GM19023 (cell line): ENCODE data around the gene ARPC5L.
"Not testable (repeated sequence)": the region's sequence is repeated elsewhere in the genome, so short reads cannot be mapped to it uniquely, and the experiment has no call there.

Experiments used
- ATAC-seq: cut with Tn5 transposase; IDR thresholded peaks from one replicate; pipeline ENCODE4 v1.9.1; 2021; ENCODE audit warnings: mild to moderate bottlenecking, moderate library complexity; ENCODE audit not compliant: unreplicated experiment

The ARPC5L gene

GRCh38 chr9:124861342-124862229 lies at the start of gene ARPC5L, which contains the start of gene RPL35:
Gene ARPC5L (plus strand): TSS chr9:124862130. CDS start chr9:124869291, 7,161 bp downstream.
Gene RPL35 (minus strand): TSS chr9:124861957. CDS start chr9:124861912, 45 bp downstream.
- peak; percentile 91 for ATAC-seq

- no peak for ATAC-seq
Observed at GRCh38 chr9:124812441-124812876, 49.5 kb upstream of the ARPC5L start.

- no peak for ATAC-seq
Observed at GRCh38 chr9:124813041-124813440, 48.9 kb upstream of the ARPC5L start.

- no peak for ATAC-seq
Observed at GRCh38 chr9:124813501-124814163, 48.3 kb upstream of the ARPC5L start.

- no peak for ATAC-seq
Observed at GRCh38 chr9:124814164-124814535, 47.8 kb upstream of the ARPC5L start.

- no peak for ATAC-seq
Observed at GRCh38 chr9:124815601-124816000, 46.3 kb upstream of the ARPC5L start.

GRCh38 chr9:124818431-124819281 lies 43.3 kb upstream of the ARPC5L start:
- peak; percentile 80 for ATAC-seq

GRCh38 chr9:124820698-124821623 lies 41.0 kb upstream of the ARPC5L start:
- ATAC-seq, result no peak

- no peak for ATAC-seq
Observed at GRCh38 chr9:124828489-124829333, 33.2 kb upstream of the ARPC5L start.

GRCh38 chr9:124829334-124829669 lies 32.6 kb upstream of the ARPC5L start:
- ATAC-seq, result no peak

GRCh38 chr9:124830593-124830992 lies 31.3 kb upstream of the ARPC5L start:
- no peak for ATAC-seq

- no peak for ATAC-seq
Observed at GRCh38 chr9:124831642-124832364, 30.1 kb upstream of the ARPC5L start.

- no peak for ATAC-seq
Observed at GRCh38 chr9:124834591-124834990, 27.3 kb upstream of the ARPC5L start.

- ATAC-seq, result no peak
Observed at GRCh38 chr9:124835026-124835557, 26.8 kb upstream of the ARPC5L start.

GRCh38 chr9:124838132-124838531 lies 23.8 kb upstream of the ARPC5L start:
- not testable (repeated sequence) for ATAC-seq

- ATAC-seq, result not testable (repeated sequence)
Observed at GRCh38 chr9:124838567-124839275, 23.2 kb upstream of the ARPC5L start.

- no peak for ATAC-seq
Observed at GRCh38 chr9:124839612-124840299, 22.2 kb upstream of the ARPC5L start.
